HG02852 (cell line): Measurements from ENCODE around the gene FOXJ2.
"Not testable (repeated sequence)": the region's sequence is repeated elsewhere in the genome, so short reads cannot be mapped to it uniquely, and the experiment has no call there.

Experiments
- ATAC-seq: cut with Tn5 transposase; IDR thresholded peaks from one replicate; pipeline ENCODE4 v1.9.1; 2021; ENCODE audit warnings: mild to moderate bottlenecking, moderate library complexity; ENCODE audit not compliant: unreplicated experiment

Gene FOXJ2

GRCh38 chr12:8028267-8028666, 4.2 kb upstream of the FOXJ2 start:
- no peak for ATAC-seq

GRCh38 chr12:8030189-8030588, 2.3 kb upstream of the FOXJ2 start:
- no peak for ATAC-seq

GRCh38 chr12:8031017-8031416, 1.5 kb upstream of the FOXJ2 start:
- not testable (repeated sequence) for ATAC-seq

DNA sequence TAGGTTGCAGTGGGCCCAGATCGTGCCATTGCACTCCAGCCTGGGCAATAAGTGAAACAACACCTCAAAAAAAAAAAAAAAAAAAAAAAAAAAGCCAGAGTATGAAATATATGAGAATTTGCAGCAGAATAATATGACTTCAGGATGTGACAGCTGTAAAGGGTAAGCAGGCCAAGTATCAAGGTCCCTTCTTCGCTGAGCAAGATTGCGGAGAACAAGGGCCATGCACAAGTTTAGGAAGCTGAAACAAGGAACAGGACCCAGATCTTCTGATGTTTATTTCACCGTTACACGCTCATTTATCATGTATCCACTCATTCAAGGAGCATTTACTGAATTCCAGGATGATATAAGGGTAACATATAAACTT, 659 bp upstream of the FOXJ2 start:
- ATAC-seq: no peak

DNA sequence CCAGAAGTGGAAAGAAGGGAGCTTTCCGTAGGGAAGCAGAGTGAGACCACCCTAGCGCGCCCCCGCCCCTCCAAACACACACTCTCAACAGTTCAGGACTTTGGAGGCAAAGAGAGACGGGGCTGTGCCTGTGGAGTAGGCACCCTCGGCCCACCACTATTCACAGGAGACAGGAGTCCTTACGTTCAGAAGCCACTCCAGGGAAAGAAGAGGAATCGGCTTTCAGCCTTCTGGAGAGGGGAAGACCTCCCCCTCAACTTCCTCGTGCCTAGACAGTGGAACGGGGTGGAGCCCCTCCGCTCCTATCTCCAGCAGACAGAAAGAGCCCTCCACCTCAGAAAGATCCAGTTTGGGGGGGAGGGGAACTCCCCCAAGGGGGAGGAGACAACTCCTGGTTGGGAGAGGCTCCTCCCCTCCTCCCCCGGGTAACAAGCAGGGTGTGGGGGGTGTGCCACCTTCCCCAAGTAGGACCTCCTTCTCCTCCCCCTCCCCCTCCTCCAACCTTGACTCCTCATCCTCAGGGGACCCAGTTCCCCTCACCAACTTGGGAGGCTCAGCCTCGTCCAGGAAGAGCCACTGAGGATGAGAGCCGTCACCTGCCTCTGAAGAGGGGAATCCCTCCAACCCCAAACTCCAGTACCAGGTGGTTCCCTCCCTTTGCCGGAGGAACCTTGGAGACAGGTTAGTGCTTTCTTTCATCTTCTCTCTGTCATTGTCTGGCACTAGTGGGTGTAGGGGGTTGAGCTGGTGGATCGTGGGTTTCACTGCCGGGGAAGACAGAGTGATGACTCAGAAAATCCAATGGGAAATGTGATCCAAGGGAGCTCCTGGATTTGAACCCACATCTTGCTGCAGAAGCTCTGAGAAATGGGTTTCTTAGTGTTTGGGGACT, 883 bp downstream of the FOXJ2 start:
- peak; percentile 20 for ATAC-seq

GRCh38 chr12:8034802-8035201, 2.3 kb downstream of the FOXJ2 start:
- ATAC-seq: no peak

- no peak for ATAC-seq
Measured at GRCh38 chr12:8035440-8036010, 3.0 kb downstream of the FOXJ2 start.

DNA sequence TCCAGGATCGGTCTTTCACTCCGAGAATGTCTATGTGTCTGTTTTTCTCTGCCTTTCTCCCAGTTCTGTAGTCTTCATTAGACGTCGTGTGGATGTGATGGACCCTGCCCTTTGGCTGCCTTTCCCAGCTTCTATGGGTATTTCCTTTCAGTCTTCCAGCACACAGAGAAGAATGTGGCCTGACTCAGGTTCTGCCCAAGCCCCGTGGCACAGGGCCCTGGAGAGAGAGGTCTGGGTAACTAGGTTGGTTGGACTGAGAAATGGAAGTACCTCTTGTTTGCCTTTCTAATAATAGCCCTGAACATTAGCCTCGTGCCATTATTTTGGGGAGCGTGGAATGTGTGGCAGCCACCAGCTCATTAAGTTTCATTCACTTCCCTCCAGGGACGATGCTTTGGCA, 3.8 kb downstream of the FOXJ2 start:
- ATAC-seq: no peak

DNA sequence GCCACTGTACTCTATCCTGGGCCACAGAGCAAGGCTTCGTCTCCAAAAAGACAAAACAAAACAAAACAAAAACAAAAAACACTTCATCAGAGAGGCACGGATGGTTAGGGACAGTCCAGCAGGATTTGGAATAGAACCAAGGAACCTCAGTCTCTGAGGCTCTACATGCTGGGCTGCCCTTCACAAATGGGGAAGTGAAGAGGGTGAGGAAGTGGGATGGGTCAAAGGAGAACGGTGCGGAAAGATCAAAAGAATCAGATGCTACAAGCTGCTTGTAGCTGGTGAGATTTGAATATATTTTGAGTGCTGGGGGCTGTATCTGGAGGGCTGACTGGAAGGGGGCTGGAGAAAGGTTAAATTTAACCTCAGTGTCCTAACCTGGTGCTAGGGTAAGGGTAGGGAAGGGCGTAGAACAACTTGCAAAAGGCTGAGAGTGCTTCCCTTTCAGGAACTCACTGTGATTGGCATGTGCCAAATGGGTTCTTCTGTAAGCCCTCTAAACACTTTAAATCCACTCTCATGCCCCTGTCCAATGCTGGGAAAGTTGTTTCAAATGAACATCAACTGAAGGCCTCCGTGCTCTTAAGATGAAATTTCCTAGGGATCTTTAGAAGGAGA, 4.6 kb downstream of the FOXJ2 start:
- no peak for ATAC-seq

DNA sequence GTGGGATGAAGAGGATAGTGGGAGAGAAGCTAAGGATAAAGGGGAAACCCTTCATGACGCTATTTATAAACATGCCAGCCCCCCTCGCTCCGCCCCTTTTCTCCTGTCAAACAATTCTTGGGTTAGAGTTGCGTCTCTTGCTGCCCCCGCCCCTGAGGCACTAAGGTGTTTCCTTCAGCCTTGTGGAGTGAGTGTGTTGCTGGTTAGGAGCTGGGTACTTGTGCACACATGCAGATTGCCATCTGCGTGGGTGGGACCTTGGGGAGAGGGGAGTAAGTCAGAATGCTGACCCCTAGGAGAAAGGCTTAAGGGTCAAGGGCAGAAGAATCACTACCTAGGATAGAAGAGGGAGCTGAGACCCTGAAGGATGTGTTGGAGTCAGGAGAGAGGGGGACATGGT, 5.4 kb downstream of the FOXJ2 start:
- ATAC-seq: no peak

GRCh38 chr12:8038659-8039114, 6.2 kb downstream of the FOXJ2 start:
- ATAC-seq: no peak

GRCh38 chr12:8040791-8041190, 8.3 kb downstream of the FOXJ2 start:
- ATAC-seq: no peak

DNA sequence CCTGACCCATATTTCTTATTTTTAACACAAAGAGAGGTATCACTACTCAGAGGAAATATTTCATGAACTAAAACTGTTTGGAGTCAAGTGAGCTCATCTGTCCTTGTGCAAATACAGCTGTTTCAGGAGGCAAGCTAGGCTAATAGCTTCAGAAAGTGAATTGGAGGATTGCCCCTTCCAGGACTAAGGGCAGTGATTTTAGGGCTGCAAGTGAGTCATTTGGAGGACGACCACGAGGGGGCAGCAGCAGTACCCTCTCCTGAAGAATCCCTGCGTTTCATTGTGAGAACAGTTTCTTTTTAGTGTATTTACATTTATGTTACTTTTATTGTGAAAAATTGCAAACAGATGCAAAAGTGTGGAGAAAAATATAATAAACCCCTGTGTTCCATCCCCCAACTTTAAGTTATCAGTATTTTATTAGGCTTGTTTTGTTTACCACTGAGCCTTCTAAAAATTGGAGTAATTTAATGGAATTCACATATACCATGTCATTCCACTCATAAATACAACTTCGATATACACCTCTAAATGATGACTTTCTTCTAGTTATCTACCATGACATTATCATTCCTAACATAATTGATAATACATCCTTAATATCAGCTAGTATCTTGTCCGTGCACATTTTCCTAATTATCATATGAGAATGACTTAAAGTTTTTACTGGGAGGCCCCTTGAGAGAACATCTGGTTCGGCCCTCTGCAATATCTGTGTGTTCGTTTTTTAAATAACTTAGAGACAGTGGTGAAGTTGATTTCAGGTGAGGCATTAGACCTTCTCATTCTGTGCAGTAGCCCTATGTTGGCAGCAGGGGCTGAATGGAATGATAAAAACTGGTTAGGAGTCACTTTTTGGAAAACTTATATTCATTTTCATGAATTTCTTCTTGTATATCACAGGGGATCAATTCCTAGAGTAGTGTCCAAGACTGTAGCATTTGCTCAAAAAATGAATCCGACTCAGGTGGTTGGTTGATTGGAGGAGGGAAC, 13.7 kb downstream of the FOXJ2 start:
- no peak for ATAC-seq

GRCh38 chr12:8047842-8048241, 15.3 kb downstream of the FOXJ2 start:
- no peak for ATAC-seq

- ATAC-seq: no peak
Measured at GRCh38 chr12:8048906-8049305, 16.4 kb downstream of the FOXJ2 start.

GRCh38 chr12:8050600-8051250, 18.2 kb downstream of the FOXJ2 start:
- no peak for ATAC-seq

- ATAC-seq: no peak
Measured at GRCh38 chr12:8052679-8053078, 20.2 kb downstream of the FOXJ2 start.

DNA sequence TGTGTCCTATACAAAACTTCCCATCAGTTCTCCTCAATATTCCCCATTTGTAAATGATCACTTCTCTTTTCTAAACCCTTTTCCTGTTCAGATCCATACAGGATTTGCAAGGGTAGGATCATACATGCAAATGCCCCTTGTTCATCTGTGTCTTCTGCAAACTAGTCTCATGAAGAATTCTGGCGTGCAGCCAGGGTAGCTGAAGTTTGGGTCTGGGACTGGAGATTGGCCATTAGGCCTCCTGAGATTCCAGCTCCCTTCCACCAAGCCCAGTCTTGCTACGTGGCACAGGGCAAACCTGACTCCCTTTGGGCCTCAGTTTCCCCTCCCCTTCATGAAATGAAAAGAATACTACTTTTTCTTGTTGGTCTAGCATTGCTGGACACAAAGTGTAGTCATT, 22.3 kb downstream of the FOXJ2 start:
- ATAC-seq: no peak

DNA sequence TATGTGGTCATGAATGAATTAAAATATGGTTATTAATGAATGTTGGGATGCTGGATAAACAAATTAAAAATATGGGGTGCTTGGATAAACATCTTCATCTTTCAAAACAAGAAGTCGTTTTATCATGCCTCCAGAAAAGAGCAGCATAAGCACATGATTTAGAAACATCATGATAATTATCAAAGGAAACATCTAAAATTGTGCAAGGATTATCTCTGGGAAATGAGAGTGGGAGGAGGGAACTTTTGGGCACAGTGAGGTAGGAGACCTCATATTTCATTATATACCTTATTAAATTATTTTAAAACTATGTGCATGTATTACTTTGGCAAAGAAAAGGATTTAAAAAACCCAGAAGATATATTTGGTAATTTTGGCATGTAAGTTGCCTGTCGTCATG, 24.8 kb downstream of the FOXJ2 start:
- ATAC-seq: no peak

- no peak for ATAC-seq
Measured at GRCh38 chr12:8057839-8058238, 25.3 kb downstream of the FOXJ2 start.
